ENCODE results near the gene TBCEL. TPM values are rescaled to one million over a fixed set of nuclear protein-coding genes. Genes with fewer than 3 reads are reported as not detected.

Gene TBCEL
- total and polyA plus RNA-seq, 11 donors: 3.0 to 40.5 (median 25.4) TPM

- Histone ChIP-seq H3K9me3 (no peaks in the 10 kb centered on the region), H3K36me3 (no peaks in the 10 kb centered on the region), H3K27ac (no peak overlapping the region), H3K4me3 (no peak overlapping the region), H3K4me1 (peaks cover 0 to 15% (median 0%) of the 10 kb centered on the region in 12 donors), H3K27me3 (no peaks in the 10 kb centered on the region)
- DNase-seq (no peak), ATAC-seq (no peak)
- TF ChIP-seq POLR2A (IDR thresholded peaks at IDR 0.05): no peak
- no peak for TF ChIP-seq CTCF (IDR thresholded peaks at IDR 0.05)
- 95 to 96% (median 96%) methylated on average over 4 of the region's 4 CpGs for WGBS, 4 donors
- intact Hi-C loops (cut with DNase I): loop anchor here in 1 of 10 donors (2.0 kb wide), 1 partner anchor 53 kb away; no protein-coding TSS in a partner anchor
Measured at GRCh38 chr11:121033635-121034034, 9.7 kb downstream of the TBCEL start.

GRCh38 chr11:121035169-121035755 is 11.4 kb downstream of the TBCEL start:
- DNase-seq (no peak), ATAC-seq (no peak)
- Histone ChIP-seq H3K27me3 (no peaks in the 10 kb centered on the region), H3K36me3 (no peaks in the 10 kb centered on the region), H3K9me3 (no peaks in the 10 kb centered on the region), H3K27ac (no peak overlapping the region), H3K4me3 (no peak overlapping the region), H3K4me1 (peaks cover 0 to 15% (median 2%) of the 10 kb centered on the region in 12 donors)
- intact Hi-C loops (cut with DNase I): no loop called here
- 66 to 77% (median 72%) methylated on average over 4 of the region's 4 CpGs for WGBS, 4 donors
- TF ChIP-seq CTCF (IDR thresholded peaks at IDR 0.05) (no peak), POLR2A (IDR thresholded peaks at IDR 0.05) (no peak)

- Histone ChIP-seq H3K9me3 (no peaks in the 10 kb centered on the region), H3K27me3 (no peaks in the 10 kb centered on the region), H3K4me1 (peaks cover 0 to 17% (median 2%) of the 10 kb centered on the region in 12 donors), H3K4me3 (no peak overlapping the region), H3K27ac (no peak overlapping the region), H3K36me3 (no peaks in the 10 kb centered on the region)
- intact Hi-C loops (cut with DNase I): no loop called here
- ATAC-seq (no peak), DNase-seq (no peak)
- TF ChIP-seq CTCF (IDR thresholded peaks at IDR 0.05): no peak
- WGBS, 4 donors: 85 to 89% (median 87%) methylated on average over 3 of the region's 3 CpGs
Measured at GRCh38 chr11:121035780-121036179, 11.9 kb downstream of the TBCEL start.

GRCh38 chr11:121037016-121037415 is 13.1 kb downstream of the TBCEL start:
- no peak overlapping the region for H3K4me3 ChIP-seq
- intact Hi-C loops (cut with DNase I): no loop called here
- no peaks in the 10 kb centered on the region for H3K36me3 ChIP-seq
- WGBS, 4 donors: 62 to 67% (median 66%) methylated on average over 1 of the region's 1 CpG
- H3K4me1 ChIP-seq: peaks cover 0 to 17% (median 2%) of the 10 kb centered on the region in 12 donors
- H3K27me3 ChIP-seq: no peaks in the 10 kb centered on the region
- H3K27ac ChIP-seq: no peak overlapping the region
- TF ChIP-seq CTCF (IDR thresholded peaks at IDR 0.05) (no peak), POLR2A (IDR thresholded peaks at IDR 0.05) (no peak)
- ATAC-seq (no peak), DNase-seq (no peak)
- H3K9me3 ChIP-seq: no peaks in the 10 kb centered on the region
